GM19240 (cell line): ENCODE results near the gene DCLK3.

Source experiments
- DNase-seq: peaks from one replicate; pipeline ENCODE4 v3.0.0; 2011; ENCODE audit warnings: low spot score; ENCODE audit not compliant: insufficient read length

The DCLK3 gene

DNA sequence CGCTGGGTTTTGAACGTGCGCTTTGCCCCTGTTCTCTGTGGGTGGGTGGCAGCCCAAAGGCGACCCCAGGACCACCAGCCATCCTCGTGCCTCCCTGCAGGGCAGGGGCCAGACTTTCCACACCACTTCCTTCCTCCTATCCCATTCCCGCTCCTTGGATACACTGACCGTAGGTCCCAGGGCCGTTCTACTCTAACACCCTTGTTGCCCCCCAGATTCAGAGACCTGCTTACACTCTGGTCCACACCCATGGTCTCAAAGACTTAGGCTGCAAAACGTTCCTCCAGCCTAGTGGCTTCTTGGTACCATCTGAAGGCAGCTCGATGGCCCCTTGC, 318 bp upstream of the DCLK3 start:
- DNase-seq, result no peak

DNA sequence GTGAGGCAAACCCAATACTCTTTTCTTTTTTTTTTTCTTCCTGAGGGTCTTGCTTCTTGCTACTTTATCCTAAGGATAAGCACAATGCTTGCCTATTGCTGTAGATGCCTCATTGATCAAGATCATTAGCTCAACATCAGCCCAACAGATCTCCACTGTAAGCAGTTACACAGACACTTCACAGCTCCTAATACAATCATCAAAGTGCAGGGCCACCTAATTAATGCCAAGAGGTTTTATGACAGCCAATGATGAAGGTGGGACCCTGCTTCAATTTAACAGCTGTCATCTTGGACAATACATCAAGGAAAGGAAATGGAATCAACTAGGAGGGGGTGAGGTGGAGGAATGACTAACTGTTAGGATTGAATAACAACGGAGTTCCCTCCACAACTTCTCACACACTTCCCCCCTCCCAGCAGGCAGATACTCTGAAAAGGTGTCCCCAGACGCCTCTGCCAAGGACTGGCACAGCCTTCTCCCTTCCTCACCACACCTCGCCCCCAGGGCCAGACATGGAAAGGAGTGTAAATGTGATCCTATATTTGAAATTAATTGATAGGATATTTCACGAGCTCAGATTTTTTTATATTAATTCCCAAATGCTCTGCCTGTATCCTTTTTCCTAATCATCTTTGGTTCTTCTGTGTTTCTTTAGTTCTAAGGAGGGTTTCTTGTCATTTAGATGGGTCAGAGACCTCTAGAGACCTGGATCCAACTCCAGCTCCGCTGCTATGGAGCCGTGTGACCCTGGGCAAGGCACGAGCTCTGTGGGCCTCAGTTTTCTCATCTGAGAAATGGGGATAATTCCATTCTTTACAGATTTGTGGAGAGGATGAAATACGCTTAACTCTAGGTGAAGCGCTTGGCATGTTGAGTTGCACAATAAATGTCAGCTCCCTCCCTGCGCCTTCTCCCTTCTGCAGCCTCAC, 1.2 kb downstream of the DCLK3 start:
- no peak for DNase-seq

DNA sequence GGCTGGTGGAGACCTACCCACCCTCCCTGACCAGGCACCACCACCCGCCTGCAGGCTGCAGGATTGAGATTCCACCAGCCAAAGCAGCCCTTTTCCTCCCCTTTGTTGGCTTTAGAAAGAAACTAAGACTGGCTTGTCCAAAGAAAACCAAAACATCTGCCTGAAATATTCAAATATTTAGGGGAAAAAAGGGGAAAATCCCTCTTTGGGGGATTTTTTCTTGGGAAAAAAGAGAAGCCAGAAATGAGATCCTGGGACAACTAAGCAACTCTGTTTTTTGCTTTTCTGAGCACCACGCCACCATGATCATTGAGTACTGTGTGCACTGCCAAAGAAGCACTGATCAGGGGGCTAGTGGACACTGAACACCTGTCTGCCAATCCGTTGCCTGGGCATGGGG, 2.6 kb downstream of the DCLK3 start:
- no peak for DNase-seq

DNA sequence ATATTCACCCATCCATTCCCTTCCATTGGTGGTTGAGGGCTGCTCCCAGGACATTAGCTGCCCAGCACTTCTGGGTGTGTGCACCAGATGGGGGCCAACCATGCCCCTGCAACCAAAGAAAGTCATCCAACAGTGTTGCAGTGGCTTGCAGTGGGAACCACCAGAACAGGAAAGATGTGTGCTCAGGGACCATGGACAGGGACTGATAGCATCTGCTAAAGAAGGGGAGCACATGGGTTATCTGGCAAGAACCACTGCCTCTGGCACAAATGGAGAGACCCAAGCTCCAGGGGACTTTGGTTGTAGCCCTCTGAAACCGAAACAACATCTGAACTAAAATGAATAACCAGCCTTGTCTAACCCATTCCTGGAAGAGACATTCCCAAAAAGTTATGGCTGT, 8.1 kb downstream of the DCLK3 start:
- no peak for DNase-seq

DNA sequence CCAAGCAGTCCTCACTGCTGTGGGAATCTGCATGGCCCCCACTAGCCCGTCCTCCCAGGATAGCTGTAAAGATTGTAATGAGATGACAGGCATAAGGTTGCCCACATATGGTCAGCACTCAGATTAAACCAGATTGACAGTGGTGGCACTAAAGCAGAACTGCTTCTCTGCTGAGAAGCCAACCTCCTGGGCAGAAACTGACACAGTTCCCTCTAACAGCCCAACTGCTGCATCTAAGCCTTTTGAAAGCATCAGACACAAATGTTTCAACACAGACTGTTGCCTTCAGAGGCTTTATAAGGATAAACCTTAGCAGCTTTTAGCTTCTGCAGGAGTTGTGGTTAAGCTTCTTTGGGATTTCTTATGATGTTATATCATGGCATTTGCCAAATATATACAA, 13.0 kb downstream of the DCLK3 start:
- DNase-seq, result no peak

DNA sequence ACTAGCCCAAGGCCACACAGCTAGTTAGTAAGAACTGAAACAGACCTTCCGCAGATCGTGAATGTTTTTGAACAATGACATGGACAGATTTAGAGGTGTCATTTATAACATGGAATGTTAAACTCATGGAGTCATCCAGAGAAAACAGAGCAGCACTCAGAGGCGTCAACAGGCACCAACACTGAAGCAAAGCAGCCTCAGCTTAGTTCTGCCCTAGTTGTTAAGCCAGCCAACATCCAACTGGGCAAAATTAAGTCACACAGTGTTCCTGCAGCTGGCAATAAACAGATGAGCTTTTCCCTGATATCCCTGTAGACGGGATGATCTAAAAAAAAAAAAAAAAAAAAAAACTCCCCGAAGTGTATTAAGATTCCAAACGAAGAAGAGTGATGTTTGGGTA, 13.6 kb downstream of the DCLK3 start:
- DNase-seq, result no peak

DNA sequence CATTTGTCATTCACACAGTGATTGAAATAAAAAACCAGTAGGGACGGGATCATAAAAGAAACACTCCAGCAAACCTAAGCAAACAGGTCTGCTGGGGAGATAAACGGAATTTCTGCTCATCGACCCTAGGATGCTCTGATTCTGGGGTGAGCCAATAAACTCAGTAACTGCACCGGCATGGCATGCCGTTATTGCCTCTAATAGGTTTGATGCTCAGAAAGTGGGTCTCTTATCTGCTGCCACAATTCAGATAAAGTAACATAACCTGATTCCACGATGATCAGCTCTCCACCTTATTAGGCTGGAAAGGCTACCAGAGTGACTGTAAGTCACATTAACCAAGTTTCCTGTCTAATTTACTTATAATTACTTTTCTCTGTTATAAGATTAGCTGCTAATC, 19.6 kb downstream of the DCLK3 start:
- DNase-seq, result no peak

DNA sequence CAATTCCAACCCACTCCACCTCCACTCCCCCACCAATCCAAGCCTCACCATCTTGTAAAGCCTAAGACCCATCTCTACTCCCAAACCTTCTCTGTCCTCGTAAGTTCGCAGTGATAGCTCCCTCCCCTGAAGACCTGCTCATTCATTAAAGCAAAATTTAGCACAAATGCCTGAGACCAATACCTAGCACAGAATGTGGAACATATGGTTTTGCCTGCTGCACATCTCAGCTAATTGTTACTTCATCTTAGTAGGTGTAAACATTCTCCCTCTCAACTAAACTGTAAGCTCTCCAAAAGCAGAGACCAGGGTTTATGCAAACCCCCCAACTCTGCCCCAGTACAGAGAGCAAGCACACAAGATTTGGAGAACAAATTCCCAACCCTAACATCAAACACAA, 20.5 kb downstream of the DCLK3 start:
- DNase-seq, result no peak

DNA sequence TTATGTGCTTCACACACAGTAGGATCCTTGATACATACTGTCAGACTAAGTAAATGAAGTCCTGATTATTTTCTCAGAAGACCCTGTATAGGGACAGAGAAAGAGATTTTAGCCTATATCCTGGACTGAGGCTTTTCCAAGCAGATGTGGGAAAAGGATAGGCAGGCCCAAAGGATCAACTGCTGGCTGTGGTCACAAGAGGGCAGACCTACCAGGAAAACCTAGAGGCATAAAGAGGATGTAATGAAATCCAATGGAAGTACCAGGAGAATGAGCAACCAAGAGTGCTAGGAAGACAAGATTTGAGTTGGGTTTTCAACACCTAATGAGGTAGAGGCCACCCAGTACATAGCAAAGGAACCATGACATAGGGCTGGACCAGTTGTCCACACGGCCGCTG, 23.1 kb downstream of the DCLK3 start:
- DNase-seq, result no peak

DNA sequence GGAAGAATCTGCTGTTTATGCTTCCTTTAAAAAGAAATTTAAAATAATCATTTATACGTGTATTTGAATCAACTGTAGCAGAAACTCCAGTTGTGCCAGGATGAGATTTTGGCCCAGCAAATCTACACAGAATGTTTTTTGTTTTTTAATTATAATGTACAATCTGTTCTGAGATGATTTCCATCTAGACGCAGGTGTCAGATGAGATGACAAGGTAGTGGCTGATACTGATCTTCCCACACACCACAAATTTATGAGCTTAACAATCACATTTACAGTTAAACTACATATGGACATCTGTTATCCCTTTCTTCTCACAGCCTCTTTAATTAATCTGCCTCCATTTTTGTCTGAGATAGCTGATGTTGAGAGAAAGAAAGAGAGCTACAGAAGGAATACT, 23.6 kb downstream of the DCLK3 start:
- no peak for DNase-seq

DNA sequence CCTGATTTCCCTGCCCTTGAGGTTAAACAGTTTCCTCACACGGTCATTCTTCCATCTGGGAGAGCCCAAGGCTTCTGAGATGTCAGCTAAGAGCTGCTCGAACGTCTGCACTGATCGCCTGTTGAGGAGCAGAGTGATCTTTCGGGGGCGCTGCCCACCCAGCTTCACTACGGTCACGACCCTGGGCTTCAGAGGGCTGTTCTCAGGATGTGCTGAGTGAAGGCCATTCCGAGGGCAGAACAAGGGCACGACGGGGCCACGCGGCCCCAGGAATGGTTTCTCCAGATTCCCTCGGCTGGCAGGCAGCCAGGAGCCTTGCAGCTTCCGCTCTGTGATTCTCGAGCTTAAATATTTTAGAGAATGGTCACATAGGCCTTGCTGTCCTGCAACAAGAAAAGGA, 25.7 kb downstream of the DCLK3 start:
- no peak for DNase-seq

DNA sequence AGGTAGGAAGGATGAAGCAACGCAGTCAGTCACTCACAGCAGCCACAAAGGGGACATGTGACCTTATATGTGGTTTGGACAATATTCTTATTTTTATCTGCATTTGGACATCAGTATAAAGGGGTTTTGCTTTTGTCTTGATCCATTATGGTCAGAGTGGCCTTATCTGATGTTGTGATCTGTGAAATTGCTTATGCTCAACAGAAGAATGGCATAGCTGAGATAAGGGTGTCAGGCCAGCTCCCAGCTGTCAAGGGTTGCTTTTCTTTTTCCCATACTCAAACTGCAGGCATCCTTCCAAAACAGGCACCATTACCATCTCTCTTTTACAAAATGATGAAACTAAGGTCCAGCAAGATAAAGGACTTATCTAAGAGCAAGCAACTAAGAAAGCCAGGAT, 28.1 kb downstream of the DCLK3 start:
- no peak for DNase-seq

DNA sequence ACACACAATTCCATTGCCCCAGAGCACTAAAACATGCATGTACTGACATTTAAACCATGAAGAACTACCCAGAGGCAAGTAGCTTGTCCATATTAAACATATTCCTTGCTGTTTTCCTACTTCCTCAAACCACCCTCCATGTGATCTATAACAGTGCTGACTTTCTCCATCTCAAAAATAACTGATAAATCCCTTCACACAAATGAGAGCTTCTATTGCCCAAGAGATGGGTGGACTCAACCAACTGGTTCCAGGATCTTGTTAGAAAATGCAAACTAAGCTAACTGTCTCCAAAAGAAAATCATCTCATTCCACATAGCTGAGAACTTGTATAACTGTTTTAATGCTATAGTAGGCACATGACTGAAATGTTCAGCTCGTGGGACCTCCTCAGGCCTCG, 29.6 kb downstream of the DCLK3 start:
- no peak for DNase-seq

DNA sequence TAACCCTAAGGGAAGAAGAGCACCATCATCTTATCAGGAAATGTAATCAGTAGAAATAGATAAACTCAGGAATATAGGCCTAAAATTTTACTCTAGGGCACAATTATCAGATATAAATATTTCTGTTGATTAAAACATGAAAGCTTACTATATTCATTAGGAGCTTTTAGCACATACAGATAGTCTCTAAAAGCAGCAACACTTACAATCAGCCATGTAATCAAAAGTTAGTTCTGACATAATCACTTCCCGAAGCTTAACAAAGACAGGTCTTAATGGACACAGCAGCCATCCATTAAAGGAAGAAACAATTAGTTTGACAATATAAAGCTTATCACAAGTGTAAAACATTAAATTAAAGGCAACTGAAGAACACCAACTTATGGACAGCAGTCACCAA, 30.6 kb downstream of the DCLK3 start:
- DNase-seq, result no peak

DNA sequence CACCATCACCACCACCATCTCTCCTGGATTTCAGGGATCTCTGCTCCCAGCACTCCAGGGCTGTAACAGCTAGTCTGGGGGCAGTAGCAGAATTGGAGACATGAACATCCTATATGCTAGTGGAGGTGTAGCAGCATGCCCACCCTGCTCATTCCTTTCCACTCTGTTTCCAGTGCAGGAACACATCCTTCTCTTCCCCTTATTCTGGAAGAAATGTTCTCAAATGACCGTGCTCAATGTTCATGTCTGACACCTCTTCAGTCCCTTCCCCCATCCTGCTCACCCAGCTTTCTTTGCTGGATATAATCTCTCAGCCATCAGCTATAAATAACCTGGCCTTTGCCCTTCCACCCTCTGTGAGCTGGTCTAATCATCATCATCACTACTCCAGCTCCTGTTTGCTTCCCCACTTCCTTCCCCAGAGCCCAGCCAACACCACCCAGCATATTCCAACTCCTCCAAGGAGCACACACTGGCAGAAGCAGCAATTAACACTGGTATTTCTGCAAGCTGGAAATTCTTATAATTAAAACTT, 31.1 kb downstream of the DCLK3 start:
- DNase-seq, result no peak

DNA sequence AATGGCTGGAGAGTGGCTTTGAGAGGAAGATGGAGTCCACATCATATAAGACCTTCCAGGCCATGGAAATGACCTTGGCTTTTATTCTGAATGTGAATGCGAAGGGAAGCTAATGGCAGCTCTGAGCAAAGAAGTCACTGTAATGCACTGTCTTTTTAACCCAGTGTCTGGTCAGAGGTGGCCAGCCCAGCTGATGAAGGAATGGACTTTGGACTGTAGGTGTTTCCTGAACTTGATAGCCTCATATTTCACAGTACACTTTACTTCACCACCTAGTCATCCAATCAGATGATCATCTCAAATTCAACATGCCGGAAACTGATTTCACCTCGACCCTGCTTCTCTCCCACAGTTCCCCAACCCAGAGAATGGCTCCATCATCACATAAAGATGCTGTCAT, 33.4 kb downstream of the DCLK3 start:
- DNase-seq, result no peak

DNA sequence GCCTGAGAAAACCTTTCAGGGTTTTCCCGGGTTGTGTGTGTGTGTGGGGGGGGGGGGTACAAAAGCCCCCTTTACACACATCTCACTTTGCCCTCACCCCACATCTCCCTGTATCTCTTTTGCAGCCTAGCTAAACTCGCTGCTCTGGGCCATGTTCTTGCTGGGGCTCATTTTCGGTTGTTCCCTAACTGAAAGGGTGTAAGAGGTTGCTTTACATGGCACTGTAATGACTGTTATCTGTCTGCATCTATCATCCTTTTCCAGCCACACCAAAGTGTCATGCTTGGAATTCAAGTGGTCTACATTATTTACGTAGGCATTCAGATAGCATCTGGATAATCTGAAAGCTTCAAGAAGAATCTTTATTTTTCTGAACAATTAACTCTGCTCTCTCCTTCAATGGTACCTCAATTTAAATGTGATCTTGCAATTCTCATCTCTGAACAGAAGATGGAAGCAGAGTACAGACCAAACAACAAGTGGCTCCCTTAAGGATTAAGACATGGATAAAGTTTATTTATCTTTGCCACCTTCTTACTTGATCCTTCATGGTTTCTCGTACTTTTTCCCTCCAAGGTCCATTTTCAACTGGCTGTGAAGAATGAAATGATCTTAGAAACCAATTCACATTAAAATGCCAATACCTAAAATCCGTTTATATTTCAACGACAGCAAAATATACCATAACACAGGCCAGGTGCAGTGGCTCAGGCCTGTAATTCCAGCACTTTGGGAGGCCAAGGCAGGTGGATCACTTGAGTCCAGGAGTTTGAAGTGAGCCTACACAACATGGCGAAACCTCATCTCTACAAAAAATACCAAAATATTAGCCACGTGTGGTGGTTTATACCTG, 34.9 kb downstream of the DCLK3 start:
- DNase-seq, result no peak

DNA sequence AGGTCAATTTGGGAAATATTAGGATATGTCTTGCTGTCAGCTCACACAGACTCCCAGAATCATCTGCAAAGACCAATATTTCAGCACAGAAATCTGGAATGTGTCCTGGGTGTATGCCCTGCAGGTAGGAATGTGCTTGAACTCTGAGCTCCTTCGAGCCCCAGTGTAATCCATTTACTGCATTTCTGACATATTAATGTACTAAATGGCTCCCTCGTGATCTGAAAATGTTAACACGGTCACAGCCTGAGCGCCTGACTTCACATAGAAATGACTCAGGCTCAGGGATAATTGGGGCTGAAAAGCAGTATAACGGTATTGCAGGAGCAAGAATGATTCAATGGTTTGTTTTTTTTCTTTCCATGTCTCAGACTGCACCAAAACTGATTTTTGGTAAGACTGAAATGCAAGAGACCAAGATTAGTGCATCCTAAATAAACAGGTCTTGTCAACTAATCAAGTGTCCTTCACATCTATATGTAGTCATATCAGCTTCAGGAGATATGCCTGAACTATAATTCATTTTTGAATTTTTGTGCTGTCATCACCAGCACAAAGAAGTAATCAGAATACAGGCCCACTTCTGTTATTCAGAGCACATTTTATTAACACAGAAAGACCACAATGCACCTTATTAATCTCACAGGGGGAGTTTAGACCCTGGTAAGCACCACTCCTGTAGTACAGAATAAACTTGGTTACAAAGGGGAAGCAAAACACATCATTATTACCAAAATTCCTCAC, 49.8 kb downstream of the DCLK3 start:
- no peak for DNase-seq

DNA sequence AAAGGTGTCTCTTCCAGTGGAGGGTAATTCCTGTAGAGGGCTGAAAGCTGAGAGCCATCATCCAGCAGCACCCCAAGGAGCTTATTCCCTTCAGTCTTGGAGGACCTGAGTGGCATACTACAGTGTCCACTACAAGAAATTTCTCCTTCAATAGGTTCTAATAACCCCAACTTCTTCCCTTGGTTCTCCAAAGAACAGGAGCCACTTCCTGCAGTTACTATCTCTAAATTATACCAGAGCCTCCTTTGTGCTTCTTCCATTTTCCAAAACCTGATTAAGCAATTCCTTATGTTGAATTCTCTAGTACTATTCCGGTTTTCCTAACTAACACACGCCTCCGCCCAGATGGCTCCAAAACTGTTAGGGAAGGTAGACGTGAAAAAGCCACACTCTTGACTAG, 50.4 kb downstream of the DCLK3 start:
- DNase-seq, result no peak

DNA sequence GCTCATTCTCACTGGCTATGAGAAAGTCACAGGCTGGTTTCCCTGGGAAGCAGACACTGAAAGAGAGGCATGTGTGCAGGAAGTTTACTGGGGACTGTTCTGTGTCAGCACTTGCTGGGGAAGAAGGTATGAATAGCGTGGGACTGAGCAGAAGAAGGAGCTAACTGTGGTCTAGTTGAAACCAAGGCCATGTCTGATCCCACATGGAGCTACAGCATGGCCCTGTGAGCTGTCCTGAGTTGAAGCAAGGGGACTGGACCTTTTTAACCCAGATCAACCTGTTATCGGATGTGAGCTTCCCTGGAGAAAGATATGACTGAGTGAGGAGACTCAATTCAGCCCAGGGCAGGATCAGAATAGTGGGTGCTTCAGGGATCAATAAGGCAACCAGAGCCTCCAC, 53.7 kb downstream of the DCLK3 start:
- DNase-seq, result no peak

DNA sequence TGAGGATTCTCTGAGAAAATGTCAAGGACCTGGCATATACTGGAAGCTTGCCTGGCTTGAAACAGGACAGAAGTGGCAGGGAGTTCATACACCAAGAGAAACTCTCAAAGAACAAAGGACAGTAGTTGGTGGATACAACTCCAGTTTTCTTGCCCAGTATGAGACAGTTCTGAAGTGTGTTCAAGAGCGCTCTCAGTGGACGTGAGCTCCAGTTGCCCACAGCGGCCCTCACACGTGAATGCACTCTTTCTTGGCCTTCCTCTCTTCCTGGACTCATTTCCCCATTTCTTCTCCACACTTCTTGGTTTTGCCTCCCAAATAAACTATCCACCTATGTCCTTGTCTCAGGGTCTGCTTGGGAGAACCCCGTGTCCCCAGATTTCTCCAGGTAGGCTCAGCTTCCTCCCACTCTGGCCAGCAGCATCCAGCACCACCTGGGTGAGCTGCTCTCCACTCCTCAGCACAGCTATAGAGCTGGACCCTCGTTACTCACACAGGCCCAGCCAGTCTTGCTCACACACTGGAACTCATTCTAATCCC, 54.5 kb downstream of the DCLK3 start:
- no peak for DNase-seq

DNA sequence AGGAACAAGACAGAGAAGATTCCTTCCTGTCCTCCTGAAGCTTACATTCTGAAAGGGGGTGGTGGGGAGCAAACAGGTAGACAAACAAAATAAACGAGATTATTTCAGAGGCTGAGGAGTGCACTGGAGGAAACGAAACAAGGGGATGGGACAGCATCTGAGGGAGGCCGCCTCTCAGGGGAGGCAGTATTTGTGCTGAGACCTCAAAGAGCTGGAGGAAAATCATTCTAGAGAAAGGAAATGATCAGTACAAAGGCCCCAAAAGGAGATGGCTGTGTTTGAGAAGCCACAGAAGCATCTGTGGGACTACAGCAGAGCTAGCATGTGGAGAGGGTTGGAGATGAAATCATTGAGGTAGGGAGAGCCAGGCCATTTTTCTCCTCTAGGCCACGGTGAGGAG, 55.1 kb downstream of the DCLK3 start:
- no peak for DNase-seq
